ENCODE measurements around the gene YAP1.

DNA sequence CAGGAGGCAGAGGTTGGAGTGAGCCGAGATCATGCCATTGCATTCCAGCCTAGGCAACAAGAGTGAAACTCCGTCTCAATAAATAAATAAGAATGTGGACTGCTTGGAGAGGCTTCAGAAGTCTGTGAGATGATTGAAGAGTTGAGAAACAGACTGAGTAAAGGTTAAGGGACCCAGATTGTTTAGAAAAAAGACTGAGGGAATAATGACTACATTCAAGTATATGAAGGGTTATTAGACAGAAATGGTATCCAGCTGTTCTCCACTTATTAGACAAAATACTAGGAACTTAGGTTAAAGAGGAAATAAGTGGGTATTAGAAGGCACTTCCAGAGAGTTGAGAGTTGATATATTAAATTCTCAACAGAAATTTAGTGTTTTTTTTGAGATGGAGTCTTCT is 10.5 kb upstream of the YAP1 start:
- TF ChIP-seq CEBPB (IDR thresholded peaks at IDR 0.05; ENCODE audit: low read depth, low read length), result no peak
- no peak for TF ChIP-seq MAZ (IDR thresholded peaks at IDR 0.05; ENCODE audit: borderline replicate concordance, low read depth, low read length)
- no peak for TF ChIP-seq RAD21 (IDR thresholded peaks at IDR 0.05; ENCODE audit: low read length)
- TF ChIP-seq, protein P1, sequence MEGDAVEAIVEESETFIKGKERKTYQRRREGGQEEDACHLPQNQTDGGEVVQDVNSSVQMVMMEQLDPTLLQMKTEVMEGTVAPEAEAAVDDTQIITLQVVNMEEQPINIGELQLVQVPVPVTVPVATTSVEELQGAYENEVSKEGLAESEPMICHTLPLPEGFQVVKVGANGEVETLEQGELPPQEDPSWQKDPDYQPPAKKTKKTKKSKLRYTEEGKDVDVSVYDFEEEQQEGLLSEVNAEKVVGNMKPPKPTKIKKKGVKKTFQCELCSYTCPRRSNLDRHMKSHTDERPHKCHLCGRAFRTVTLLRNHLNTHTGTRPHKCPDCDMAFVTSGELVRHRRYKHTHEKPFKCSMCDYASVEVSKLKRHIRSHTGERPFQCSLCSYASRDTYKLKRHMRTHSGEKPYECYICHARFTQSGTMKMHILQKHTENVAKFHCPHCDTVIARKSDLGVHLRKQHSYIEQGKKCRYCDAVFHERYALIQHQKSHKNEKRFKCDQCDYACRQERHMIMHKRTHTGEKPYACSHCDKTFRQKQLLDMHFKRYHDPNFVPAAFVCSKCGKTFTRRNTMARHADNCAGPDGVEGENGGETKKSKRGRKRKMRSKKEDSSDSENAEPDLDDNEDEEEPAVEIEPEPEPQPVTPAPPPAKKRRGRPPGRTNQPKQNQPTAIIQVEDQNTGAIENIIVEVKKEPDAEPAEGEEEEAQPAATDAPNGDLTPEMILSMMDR (conservative IDR thresholded peaks at IDR 0.05; ENCODE audit: low read depth, low read length), result no peak
- no peak for TF ChIP-seq SMC3 (IDR thresholded peaks at IDR 0.05; ENCODE audit: low read depth, low read length)
- no peak for TF ChIP-seq POLR2A (IDR thresholded peaks at IDR 0.05; ENCODE audit: low read depth, low read length)
- TF ChIP-seq FOS (IDR thresholded peaks at IDR 0.05; ENCODE audit: low read depth, low read length), result no peak
- TF ChIP-seq MAFK (IDR thresholded peaks at IDR 0.05; ENCODE audit: low read depth, low read length), result no peak
- no peak for TF ChIP-seq RCOR1 (IDR thresholded peaks at IDR 0.05; ENCODE audit: insufficient replicate concordance, low read length)
- TF ChIP-seq RFX5 (IDR thresholded peaks at IDR 0.05; ENCODE audit: low read depth, low read length), result no peak
- TF ChIP-seq MXI1 (IDR thresholded peaks at IDR 0.05; ENCODE audit: borderline replicate concordance, low read depth, low read length), result no peak
- no peak for TF ChIP-seq NFE2L2 (IDR thresholded peaks at IDR 0.05; ENCODE audit: low read depth, low read length)
- TF ChIP-seq, protein P2, sequence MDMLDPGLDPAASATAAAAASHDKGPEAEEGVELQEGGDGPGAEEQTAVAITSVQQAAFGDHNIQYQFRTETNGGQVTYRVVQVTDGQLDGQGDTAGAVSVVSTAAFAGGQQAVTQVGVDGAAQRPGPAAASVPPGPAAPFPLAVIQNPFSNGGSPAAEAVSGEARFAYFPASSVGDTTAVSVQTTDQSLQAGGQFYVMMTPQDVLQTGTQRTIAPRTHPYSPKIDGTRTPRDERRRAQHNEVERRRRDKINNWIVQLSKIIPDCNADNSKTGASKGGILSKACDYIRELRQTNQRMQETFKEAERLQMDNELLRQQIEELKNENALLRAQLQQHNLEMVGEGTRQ (IDR thresholded peaks at IDR 0.05; ENCODE audit: low read depth, low read length), result no peak
